GM15510 (cell line): ENCODE measurements around the gene BCAS1.

Experiments used
- POLR2A ChIP-seq: IDR thresholded peaks from 3 replicates; pipeline ENCODE4 v1.6.1; 2011; ENCODE audit warnings: borderline replicate concordance; ENCODE audit not compliant: insufficient read length; ENCODE audit errors: extremely low read depth

The BCAS1 gene

DNA sequence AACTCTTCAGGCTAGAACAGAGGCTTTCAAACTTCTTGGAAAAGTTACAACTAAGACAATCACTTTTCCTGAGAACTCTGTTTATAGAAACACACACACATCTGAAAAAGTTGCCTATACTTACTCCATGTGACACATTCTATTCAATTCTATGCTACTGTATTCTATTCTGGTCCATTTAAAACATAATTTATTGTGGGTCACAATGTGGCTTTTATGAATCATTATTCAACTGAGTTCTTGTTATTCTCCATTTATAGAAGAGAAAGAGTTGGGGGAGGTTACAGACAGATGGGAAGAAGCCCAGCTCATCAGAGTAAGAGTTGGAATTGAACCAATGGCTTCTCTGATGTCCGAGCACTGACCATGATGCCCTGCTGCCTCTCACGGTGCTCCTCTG lies 21.6 kb upstream of the BCAS1 start:
- no peak for TF ChIP-seq POLR2A

DNA sequence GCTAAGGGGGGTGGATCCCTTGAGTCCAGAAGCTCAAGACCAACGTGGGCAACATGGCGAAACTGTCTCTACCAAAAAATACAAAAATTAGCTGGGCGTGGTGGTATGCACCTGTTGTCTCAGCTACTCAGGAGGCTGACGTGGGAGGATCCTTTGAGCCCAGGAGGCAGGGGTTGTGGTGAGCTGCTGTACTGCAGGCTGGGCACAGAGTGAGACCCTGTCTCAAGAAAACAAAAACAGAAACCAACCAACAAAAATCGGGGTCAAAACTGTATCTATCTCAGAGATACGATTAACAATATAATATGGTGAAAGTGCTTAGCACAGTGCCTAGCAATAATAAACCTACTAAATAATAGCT lies 20.7 kb upstream of the BCAS1 start:
- no peak for TF ChIP-seq POLR2A

DNA sequence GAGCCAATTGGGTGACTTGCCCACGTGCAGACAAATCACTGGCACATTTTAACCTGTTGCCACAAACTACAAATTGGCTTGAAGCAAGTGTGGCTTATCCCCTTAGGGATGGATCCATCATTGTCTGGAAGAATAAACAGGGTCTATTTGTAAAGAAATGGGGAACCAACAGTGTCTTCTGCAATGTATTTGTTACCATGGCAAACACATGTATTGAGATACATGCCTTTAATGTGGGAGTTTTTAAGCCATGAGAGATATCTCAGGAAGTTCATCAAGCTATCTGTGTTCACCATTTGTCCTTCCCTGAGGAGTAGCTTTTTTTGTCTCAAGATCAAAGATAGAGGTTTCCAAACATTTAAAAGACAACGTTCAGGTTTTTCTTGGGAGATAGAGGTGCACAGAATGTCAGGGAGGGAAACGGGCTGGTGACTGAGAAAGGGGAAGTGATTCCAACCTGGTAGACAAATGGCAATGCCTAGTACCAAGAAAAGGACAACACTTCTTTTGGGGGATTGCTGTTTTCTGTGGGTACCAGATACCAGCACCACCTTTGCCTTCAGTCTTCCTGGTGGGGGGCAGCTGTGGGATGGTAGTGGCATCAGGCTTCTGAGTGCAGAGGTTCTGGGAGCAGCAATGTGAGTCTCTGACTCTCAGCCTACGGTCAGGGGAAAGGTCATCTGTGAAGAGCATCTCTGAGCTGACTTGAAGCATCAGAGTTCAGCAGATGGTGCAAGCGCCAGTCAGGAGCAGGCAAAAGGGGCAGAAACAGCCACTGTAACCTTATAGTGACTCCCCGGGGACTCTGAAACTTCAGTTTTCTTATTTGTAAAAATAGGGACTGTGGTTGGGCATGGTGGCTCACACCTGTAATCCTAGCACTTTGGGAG lies 20.1 kb upstream of the BCAS1 start:
- TF ChIP-seq POLR2A: no peak

DNA sequence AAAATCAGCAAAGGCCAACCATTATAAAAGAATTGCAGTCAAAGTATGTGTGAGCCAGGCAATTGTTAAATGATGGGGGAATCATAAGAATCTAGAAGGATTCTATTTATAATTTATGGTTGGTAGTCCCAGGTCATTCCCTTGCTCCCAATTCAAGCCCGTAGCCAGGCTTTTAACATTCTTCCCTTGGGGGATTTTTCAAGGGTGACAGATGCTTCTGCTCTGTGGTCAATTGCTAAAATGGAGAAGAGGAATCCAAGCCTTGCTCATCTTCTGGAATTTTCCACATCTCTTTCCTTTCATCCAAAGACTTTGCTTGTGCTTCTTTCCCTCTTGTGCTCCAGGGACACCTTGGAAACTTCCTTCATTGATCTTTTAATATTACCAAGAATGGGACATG lies 18.0 kb upstream of the BCAS1 start:
- no peak for TF ChIP-seq POLR2A

- TF ChIP-seq POLR2A: no peak
Measured at GRCh38 chr20:54086507-54087039, 16.2 kb upstream of the BCAS1 start.

DNA sequence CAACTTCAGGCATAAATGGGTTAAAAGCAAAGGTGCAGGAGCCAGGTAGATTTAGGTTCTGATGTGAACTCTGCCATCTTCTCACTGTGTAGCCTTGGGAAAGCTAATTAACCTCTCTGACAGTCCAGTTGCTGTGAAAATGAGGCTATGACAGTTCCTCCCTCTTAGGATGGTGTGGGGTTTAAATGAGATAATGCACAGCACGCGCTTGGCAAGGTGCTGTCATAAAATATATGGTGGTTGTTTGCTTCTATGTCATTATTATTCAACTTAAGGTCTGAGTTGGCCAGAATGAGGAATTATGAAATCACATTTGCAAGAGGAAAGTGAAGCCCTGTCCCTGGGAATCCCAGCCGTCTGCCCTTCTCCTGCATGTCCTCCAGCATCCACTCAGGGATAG lies 15.5 kb upstream of the BCAS1 start:
- no peak for TF ChIP-seq POLR2A

GRCh38 chr20:54085425-54085824 lies 15.0 kb upstream of the BCAS1 start:
- TF ChIP-seq POLR2A: no peak

DNA sequence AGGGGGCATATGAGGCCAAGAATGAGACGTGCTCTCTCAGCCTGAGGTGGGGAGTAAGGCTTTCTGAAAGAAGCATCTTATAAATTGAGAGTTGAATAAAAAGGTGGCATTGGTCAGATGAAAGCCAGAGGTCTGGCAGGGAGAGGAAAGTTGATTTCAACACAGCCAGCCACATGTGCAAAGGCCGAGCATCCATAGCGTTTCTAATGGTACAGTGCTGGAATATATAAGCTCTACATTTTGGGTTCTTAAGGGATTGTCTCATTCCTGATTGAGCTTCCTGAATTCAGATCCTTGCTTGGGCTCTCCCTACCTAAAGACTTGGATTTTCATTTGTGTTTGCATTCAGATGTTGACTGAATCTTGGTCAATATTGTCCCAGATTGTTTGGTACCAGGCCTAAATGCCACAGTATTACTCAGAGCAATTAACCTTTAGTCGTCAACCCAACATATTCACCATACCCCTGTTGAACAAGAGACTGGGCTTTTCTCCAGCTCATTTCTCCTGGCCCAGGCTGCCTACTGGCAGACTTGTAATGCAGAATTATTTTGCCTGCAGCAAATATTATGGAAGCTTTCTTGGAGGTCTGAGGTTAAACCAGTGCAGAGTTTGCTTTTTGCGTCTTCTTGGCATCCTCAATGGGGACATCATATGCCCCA lies 14.5 kb upstream of the BCAS1 start:
- TF ChIP-seq POLR2A: no peak

- TF ChIP-seq POLR2A: no peak
Measured at GRCh38 chr20:54084193-54084592, 13.8 kb upstream of the BCAS1 start.

GRCh38 chr20:54083459-54083858 lies 13.1 kb upstream of the BCAS1 start:
- TF ChIP-seq POLR2A: no peak

GRCh38 chr20:54082100-54082499 lies 11.7 kb upstream of the BCAS1 start:
- TF ChIP-seq POLR2A: no peak

DNA sequence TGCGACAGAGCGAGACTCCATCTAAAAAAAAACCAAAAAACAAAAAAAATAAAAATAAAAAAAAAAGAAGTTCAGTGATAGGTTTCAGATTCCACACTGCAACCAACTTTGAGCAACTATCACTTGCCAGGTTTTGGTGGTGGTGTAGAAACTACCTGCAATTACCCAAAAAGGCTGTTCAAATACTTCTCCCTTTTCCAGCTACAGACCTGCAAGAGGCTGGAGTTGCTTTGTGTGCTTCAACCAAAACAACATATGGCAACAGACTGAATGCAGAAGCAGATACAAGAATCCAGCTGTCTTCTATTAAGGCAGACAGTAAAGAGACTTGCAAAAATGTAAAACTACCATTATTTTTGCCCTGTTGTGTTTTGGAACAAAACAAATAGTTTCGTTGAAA lies 9.3 kb upstream of the BCAS1 start:
- no peak for TF ChIP-seq POLR2A

DNA sequence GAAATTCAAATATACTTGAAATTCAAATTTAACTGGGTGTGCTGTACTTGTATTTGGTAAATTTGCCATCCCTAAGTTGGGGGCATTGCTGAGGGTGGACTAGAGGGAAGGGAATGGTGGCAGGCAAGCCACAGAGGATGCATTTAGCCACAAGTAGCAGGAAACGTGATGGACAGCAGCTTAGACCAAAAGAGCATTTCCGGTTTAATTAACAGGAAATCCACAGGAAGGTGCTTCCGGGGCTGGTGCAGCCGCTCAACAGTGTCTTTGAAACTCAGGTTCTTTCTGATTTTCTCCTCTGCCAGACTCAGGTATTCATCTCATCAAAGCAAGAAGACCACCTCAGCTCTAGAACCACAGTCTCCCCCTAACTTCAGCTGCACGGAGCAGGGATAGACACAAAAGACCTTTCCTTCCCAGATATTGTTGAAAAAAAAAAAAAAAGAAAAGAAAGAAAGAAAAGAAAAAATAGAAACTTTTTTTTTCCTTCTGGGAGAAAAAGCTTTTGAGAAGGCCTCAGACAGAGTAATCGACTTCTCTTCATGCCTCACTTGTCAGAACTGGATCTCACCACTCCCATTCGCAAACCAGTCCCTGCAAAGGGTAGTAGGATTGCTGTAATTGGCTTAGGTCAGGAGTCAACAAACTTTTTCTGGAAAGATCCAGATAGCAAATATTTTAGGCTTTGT lies 8.0 kb upstream of the BCAS1 start:
- no peak for TF ChIP-seq POLR2A

DNA sequence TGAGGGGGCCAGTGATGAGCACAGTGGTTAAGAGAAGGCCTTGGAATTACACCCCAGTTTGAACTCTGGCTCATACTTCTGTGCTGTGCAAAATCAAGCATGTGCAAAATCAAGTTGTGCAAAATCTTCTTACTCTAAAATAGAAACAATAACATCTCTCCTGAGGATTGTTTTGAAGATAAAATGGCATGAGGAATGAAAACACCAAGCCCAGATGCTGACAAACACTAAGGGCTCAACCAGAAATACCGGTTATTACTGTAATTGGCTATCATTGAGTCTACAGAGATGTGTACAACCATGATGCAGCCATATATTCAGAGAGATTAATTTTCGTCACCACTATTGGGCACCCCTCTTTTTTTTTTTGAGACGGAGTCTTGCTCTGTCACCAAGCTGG lies 5.9 kb upstream of the BCAS1 start:
- TF ChIP-seq POLR2A: no peak

GRCh38 chr20:54075322-54075721 lies 4.9 kb upstream of the BCAS1 start:
- TF ChIP-seq POLR2A: no peak
